Liver (tissue), 3 donors: ENCODE results near the gene ILF3.

Experiments
- FOXA2 ChIP-seq: IDR thresholded peaks from 2 replicates; pipeline ENCODE4 v1.6.1; 2016; ENCODE audit warnings: antibody characterized with exemption
- GABPA ChIP-seq, 2 donors: IDR thresholded peaks in 1 of 2; conservative IDR thresholded peaks in 1 of 2; 2 replicates each; pipeline ENCODE4 v1.6.1; 2016; ENCODE audit warnings: antibody characterized with exemption in 2 of 2, mild to moderate bottlenecking in 1 of 2, moderate library complexity in 1 of 2
- HNF4A ChIP-seq, 2 donors: conservative IDR thresholded peaks; 2 replicates each; pipeline ENCODE4 v1.6.1; 2016; ENCODE audit warnings: antibody characterized with exemption in 2 of 2, mild to moderate bottlenecking in 2 of 2
- NR2F2 ChIP-seq: IDR thresholded peaks from 2 replicates; pipeline ENCODE4 v1.6.1; 2016; ENCODE audit warnings: antibody characterized with exemption
- RAD21 ChIP-seq, 2 donors: IDR thresholded peaks; 2 replicates each; pipeline ENCODE4 v1.6.1; 2016; ENCODE audit warnings: antibody characterized with exemption in 2 of 2, mild to moderate bottlenecking in 2 of 2
- RXRA ChIP-seq, 2 donors: IDR thresholded peaks; 2 replicates each; pipeline ENCODE4 v1.6.1; 2017 to 2018; ENCODE audit warnings: antibody characterized with exemption in 2 of 2, mild to moderate bottlenecking in 1 of 2
- SP1 ChIP-seq: IDR thresholded peaks from 2 replicates; pipeline ENCODE4 v1.6.1; 2018; ENCODE audit warnings: antibody characterized with exemption, mild to moderate bottlenecking
- TAF1 ChIP-seq: conservative IDR thresholded peaks from 2 replicates; pipeline ENCODE4 v1.6.1; 2016; ENCODE audit warnings: antibody characterized with exemption, mild to moderate bottlenecking
- YY1 ChIP-seq: IDR thresholded peaks from 2 replicates; pipeline ENCODE4 v1.6.1; 2016; ENCODE audit warnings: antibody characterized with exemption, mild to moderate bottlenecking
- TF ChIP-seq, protein P1 (sequence below): IDR thresholded peaks from 2 replicates; pipeline ENCODE4 v1.6.1; 2016; ENCODE audit warnings: antibody characterized with exemption, mild to moderate bottlenecking
- TF ChIP-seq, protein P2 (sequence below): fragments of 150-350 bp; IDR thresholded peaks from 2 replicates; pipeline ENCODE4 v1.5.1; 2017; ENCODE audit warnings: improper control_type of control experiment, low read depth, low read length; ENCODE audit not compliant: missing input control
- TF ChIP-seq, protein P3 (sequence below): IDR thresholded peaks from 2 replicates; pipeline ENCODE4 v1.6.1; 2016; ENCODE audit warnings: antibody characterized with exemption
- TF ChIP-seq, protein P4 (sequence below): IDR thresholded peaks from 2 replicates; pipeline ENCODE4 v1.6.1; 2016; ENCODE audit warnings: antibody characterized with exemption
- TF ChIP-seq, protein P5 (sequence below): IDR thresholded peaks from 2 replicates; pipeline ENCODE4 v1.6.1; 2016; ENCODE audit warnings: antibody characterized with exemption
- donor health status: healthy.
- donor health status: healthy.

DNA sequence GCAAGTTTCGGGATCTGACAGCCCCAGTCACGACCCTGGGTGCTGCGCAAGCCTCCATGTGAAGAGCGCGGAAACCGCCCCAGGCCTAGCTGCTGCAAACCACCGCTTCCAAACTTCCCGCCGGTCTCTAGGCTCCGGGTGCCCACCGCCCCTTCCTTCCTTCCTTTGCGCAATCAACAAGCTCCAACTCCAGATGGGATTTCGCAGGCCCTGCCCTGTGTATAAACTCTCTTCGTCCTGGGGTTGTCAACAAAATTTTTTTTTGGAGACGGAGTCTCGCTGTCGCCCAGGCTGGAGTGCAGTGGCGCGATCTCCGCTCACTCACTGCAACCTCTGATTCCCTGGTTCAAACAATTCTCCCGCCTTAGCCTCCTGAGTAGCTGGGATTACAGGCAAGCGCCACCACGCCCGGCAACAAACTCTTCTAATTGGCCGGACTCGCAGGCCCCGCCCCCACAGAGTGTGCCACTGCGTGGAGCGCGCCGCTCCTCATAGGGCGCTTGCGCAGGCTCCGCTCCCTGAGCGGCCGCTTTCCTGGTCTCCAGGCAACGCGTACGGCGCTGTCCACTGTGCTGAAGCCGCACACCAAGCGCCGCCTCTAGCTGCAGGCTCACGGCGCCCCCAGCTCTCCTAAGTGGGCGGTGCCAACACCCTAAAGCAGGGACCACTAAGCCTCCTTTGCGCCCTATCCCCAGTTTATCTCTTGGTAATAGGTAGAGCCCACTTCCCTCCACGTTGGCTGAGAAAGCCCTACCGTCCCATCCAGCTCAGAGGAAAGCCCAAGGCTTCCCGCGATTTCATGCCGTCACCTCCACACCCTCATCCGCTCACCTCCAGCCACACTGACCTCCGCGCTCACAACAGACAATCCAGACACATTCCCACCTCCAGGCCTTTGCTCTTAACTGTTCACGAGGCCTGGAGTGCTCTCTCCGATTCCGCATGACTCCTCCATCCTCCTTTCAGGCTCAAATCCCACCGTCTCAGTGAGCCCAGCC is 41.6 kb downstream of the ILF3 start:
- TF ChIP-seq, protein P1, sequence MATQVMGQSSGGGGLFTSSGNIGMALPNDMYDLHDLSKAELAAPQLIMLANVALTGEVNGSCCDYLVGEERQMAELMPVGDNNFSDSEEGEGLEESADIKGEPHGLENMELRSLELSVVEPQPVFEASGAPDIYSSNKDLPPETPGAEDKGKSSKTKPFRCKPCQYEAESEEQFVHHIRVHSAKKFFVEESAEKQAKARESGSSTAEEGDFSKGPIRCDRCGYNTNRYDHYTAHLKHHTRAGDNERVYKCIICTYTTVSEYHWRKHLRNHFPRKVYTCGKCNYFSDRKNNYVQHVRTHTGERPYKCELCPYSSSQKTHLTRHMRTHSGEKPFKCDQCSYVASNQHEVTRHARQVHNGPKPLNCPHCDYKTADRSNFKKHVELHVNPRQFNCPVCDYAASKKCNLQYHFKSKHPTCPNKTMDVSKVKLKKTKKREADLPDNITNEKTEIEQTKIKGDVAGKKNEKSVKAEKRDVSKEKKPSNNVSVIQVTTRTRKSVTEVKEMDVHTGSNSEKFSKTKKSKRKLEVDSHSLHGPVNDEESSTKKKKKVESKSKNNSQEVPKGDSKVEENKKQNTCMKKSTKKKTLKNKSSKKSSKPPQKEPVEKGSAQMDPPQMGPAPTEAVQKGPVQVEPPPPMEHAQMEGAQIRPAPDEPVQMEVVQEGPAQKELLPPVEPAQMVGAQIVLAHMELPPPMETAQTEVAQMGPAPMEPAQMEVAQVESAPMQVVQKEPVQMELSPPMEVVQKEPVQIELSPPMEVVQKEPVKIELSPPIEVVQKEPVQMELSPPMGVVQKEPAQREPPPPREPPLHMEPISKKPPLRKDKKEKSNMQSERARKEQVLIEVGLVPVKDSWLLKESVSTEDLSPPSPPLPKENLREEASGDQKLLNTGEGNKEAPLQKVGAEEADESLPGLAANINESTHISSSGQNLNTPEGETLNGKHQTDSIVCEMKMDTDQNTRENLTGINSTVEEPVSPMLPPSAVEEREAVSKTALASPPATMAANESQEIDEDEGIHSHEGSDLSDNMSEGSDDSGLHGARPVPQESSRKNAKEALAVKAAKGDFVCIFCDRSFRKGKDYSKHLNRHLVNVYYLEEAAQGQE = peak; percentile 100
- TF ChIP-seq TAF1 (no peak), RAD21 (IDR thresholded peaks at IDR 0.05) (peak in 1 of 2 donors; percentile 18), NR2F2 (no peak), HNF4A (conservative IDR thresholded peaks at IDR 0.05) (no peak), SP1 (peak; percentile 49), GABPA (IDR thresholded peaks at IDR 0.05 in 1 of 2, conservative IDR thresholded peaks at IDR 0.05 in 1 of 2) (no peak), YY1 (peak; percentile 60), RXRA (IDR thresholded peaks at IDR 0.05) (no peak), FOXA2 (no peak)
- TF ChIP-seq, protein P2, sequence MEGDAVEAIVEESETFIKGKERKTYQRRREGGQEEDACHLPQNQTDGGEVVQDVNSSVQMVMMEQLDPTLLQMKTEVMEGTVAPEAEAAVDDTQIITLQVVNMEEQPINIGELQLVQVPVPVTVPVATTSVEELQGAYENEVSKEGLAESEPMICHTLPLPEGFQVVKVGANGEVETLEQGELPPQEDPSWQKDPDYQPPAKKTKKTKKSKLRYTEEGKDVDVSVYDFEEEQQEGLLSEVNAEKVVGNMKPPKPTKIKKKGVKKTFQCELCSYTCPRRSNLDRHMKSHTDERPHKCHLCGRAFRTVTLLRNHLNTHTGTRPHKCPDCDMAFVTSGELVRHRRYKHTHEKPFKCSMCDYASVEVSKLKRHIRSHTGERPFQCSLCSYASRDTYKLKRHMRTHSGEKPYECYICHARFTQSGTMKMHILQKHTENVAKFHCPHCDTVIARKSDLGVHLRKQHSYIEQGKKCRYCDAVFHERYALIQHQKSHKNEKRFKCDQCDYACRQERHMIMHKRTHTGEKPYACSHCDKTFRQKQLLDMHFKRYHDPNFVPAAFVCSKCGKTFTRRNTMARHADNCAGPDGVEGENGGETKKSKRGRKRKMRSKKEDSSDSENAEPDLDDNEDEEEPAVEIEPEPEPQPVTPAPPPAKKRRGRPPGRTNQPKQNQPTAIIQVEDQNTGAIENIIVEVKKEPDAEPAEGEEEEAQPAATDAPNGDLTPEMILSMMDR = no peak
- TF ChIP-seq, protein P3, sequence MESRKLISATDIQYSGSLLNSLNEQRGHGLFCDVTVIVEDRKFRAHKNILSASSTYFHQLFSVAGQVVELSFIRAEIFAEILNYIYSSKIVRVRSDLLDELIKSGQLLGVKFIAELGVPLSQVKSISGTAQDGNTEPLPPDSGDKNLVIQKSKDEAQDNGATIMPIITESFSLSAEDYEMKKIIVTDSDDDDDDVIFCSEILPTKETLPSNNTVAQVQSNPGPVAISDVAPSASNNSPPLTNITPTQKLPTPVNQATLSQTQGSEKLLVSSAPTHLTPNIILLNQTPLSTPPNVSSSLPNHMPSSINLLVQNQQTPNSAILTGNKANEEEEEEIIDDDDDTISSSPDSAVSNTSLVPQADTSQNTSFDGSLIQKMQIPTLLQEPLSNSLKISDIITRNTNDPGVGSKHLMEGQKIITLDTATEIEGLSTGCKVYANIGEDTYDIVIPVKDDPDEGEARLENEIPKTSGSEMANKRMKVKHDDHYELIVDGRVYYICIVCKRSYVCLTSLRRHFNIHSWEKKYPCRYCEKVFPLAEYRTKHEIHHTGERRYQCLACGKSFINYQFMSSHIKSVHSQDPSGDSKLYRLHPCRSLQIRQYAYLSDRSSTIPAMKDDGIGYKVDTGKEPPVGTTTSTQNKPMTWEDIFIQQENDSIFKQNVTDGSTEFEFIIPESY = no peak
- TF ChIP-seq, protein P4, sequence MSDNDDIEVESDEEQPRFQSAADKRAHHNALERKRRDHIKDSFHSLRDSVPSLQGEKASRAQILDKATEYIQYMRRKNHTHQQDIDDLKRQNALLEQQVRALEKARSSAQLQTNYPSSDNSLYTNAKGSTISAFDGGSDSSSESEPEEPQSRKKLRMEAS = no peak
- TF ChIP-seq, protein P5, sequence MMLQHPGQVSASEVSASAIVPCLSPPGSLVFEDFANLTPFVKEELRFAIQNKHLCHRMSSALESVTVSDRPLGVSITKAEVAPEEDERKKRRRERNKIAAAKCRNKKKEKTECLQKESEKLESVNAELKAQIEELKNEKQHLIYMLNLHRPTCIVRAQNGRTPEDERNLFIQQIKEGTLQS = no peak
